ENCODE results near the gene PTPRN2. TPM values are rescaled to one million over a fixed set of nuclear protein-coding genes. Genes with fewer than 3 reads are reported as not detected.

Gene PTPRN2
- total and polyA plus RNA-seq, 2 of the 8 experiments (the other 6 are each of a cell fraction or from before 2014, with no cell fraction given), result 2.6 to 4.5 TPM

- Histone ChIP-seq H2AFZ (ENCODE audit: low read length) (no peak overlapping the region), H3K4me2 (ENCODE audit: insufficient read depth in 1 of 2, low read depth in 2 of 2, low read length in 2 of 2) (no peak overlapping the region), H3K23me2 (ENCODE audit: low read depth, low read length) (no peaks in the 10 kb centered on the region), H2BK12ac (ENCODE audit: low read depth, low read length) (no peak overlapping the region), H2AK5ac (ENCODE audit: low read depth, low read length) (no peak overlapping the region), H3K79me1 (ENCODE audit: low read depth, low read length) (no peaks in the 10 kb centered on the region), H3K27ac (ENCODE audit: low read depth, low read length) (no peak overlapping the region), H3K4me3 (ENCODE audit: extremely low read depth in 1 of 4, insufficient read depth in 2 of 4, low read depth in 3 of 4, low read length in 4 of 4) (no peak overlapping the region), H3K4me1 (replicated peaks in 1 of 4; ENCODE audit: control insufficient read depth in 3 of 4, insufficient read depth in 4 of 4, low read length in 3 of 4) (peaks cover 0 to 20% (median 10%) of the 10 kb centered on the region in 4 experiments; a peak in 5 of 7 replicates), H3K9ac (replicated peaks in 1 of 4; ENCODE audit: extremely low read depth in 1 of 4, low read depth in 3 of 4, low read length in 3 of 4) (no peak overlapping the region), H3K14ac (ENCODE audit: insufficient read length) (no peak overlapping the region), H3K23ac (ENCODE audit: insufficient read length) (no peak overlapping the region), H3K18ac (ENCODE audit: extremely low read depth, low read length) (no peak overlapping the region), H4K91ac (replicated peaks; ENCODE audit: insufficient read length, low read length) (peak overlapping the region; percentile 76), H3K36me3 (ENCODE audit: control insufficient read depth in 2 of 4, insufficient read depth in 4 of 4, low read length in 3 of 4) (no peaks in the 10 kb centered on the region), H3K27me3 (replicated peaks in 1 of 4; ENCODE audit: control insufficient read depth in 3 of 4, extremely low read depth in 1 of 4, insufficient read depth in 3 of 4, low read length in 3 of 4) (peaks cover 0 to 11% (median 1%) of the 10 kb centered on the region in 4 experiments; a peak in 5 of 7 replicates), H3K9me3 (ENCODE audit: insufficient read depth in 2 of 2, low read depth in 1 of 2, low read length in 1 of 2) (no peaks in the 10 kb centered on the region), H2BK20ac (ENCODE audit: low read length) (no peak overlapping the region), H2BK120ac (replicated peaks; ENCODE audit: low read depth, low read length) (no peak overlapping the region), H2BK5ac (ENCODE audit: low read depth, low read length) (no peak overlapping the region), H4K5ac (ENCODE audit: insufficient read length, low read depth, low read length) (no peak overlapping the region), H2BK15ac (ENCODE audit: low read length) (no peak overlapping the region), H4K20me1 (replicated peaks in 1 of 2; ENCODE audit: control insufficient read depth in 1 of 2, insufficient read depth in 2 of 2, low read length in 2 of 2) (peaks cover 0 to 1% of the 10 kb centered on the region in 2 experiments), H3K79me2 (ENCODE audit: control insufficient read depth in 1 of 2, insufficient read depth in 2 of 2, low read length in 2 of 2) (no peaks in the 10 kb centered on the region), H4K8ac (ENCODE audit: extremely low read depth, insufficient read depth, low read length) (no peak overlapping the region), H3K4ac (replicated peaks; ENCODE audit: insufficient read length, low read depth, low read length) (no peak overlapping the region), H3K56ac (replicated peaks; ENCODE audit: insufficient read length, low read depth, low read length) (no peak overlapping the region)
- FAIRE-seq (no peak), DNase-seq (ENCODE audit: low read depth in 1 of 2, low spot score in 2 of 2) (no peak)
- ChIA-PET POLR2A (ENCODE audit: partially characterized antibody) (no interaction called here), CTCF (ENCODE audit: partially characterized antibody) (no interaction called here)
- WGBS, 2 experiments (ENCODE audit: extremely low coverage in 1 of 2, insufficient coverage in 1 of 2, insufficient read length in 1 of 2, insufficient replicate concordance in 2 of 2, low coverage in 1 of 2, low lambda C conversion rate in 2 of 2, missing lambda C conversion rate in 1 of 2), result 88% methylated on average over 4 of the region's 4 CpGs; no CpG with 5 or more reads in 1 of the 2 experiments
- TF ChIP-seq RFX5 (IDR thresholded peaks at IDR 0.05; ENCODE audit: borderline replicate concordance, low read depth, low read length) (no peak), RBBP5 (IDR thresholded peaks at IDR 0.05; ENCODE audit: borderline replicate concordance, low read depth, low read length) (no peak), KDM4A (IDR thresholded peaks at IDR 0.05; ENCODE audit: low read depth, low read length, severe bottlenecking) (no peak), ATF3 (IDR thresholded peaks at IDR 0.05; ENCODE audit: insufficient read depth, low read depth, low read length) (no peak), MAFK (IDR thresholded peaks at IDR 0.05; ENCODE audit: low read depth, low read length) (no peak), POLR2A (IDR thresholded peaks at IDR 0.05; ENCODE audit: control extremely low read depth in 1 of 2, low read depth in 2 of 2, low read length in 2 of 2) (no peak), CBX5 (IDR thresholded peaks at IDR 0.05; ENCODE audit: low read depth, low read length) (no peak), KDM1A (IDR thresholded peaks at IDR 0.05; ENCODE audit: borderline replicate concordance, low read length) (no peak), EGR1 (IDR thresholded peaks at IDR 0.05; ENCODE audit: borderline replicate concordance, low read depth, low read length) (no peak), NANOG (IDR thresholded peaks at IDR 0.05; ENCODE audit: insufficient read depth, low read depth, low read length, poor library complexity, severe bottlenecking) (no peak), EZH2 (IDR thresholded peaks at IDR 0.05; ENCODE audit: low read depth, low read length, severe bottlenecking) (no peak), CEBPB (IDR thresholded peaks at IDR 0.05; ENCODE audit: low read depth, low read length) (no peak), SP1 (IDR thresholded peaks at IDR 0.05; ENCODE audit: low read depth, low read length) (no peak)
Observed at GRCh38 chr7:158021836-158022235, 565.8 kb downstream of the PTPRN2 start.

Measured in H1 (cell line).